ENCODE data around the gene OS9.

GRCh38 chr12:57695770-57696432, 2.0 kb downstream of the OS9 start:
- TF ChIP-seq CTCF (IDR thresholded peaks at IDR 0.05) (no peak), REST (IDR thresholded peaks at IDR 0.05; ENCODE audit: insufficient read depth in 1 of 2, low read depth in 2 of 2, low read length in 1 of 2) (no peak)
